Measurements from ENCODE around the gene MAP2K4. TPM values are rescaled to one million over a fixed set of nuclear protein-coding genes. Genes with fewer than 3 reads are reported as not detected.

Gene MAP2K4
- total and polyA plus RNA-seq, 2 donors (not counting 1 experiment from before 2014, with no cell fraction given), result 6.2 to 44.8 TPM

GRCh38 chr17:12127177-12127576 is 106.5 kb downstream of the MAP2K4 start:
- TF ChIP-seq CTCF (IDR thresholded peaks at IDR 0.05), result no peak
- no peak for TF ChIP-seq EZH2 (IDR thresholded peaks at IDR 0.05; ENCODE audit: borderline replicate concordance, insufficient read depth, low read depth, low read length, poor library complexity, severe bottlenecking)
- Histone ChIP-seq H3K4me3 (ENCODE audit: control extremely low read depth in 1 of 5, extremely low read depth in 1 of 5, insufficient read depth in 1 of 5, low read depth in 2 of 5, low read length in 4 of 5) (no peak overlapping the region), H3K4me1 (ENCODE audit: control insufficient read depth in 2 of 2, insufficient read depth in 2 of 2, low read length in 2 of 2) (no peaks in the 10 kb centered on the region), H3K27me3 (replicated peaks in 1 of 4; ENCODE audit: control extremely low read depth in 1 of 4, control insufficient read depth in 3 of 4, insufficient read depth in 4 of 4, low read length in 3 of 4) (no peaks in the 10 kb centered on the region), H4K20me1 (ENCODE audit: control insufficient read depth, insufficient read depth, low read length, poor library complexity, severe bottlenecking) (no peaks in the 10 kb centered on the region), H3K36me3 (replicated peaks in 1 of 2; ENCODE audit: control extremely low read depth in 1 of 2, control insufficient read depth in 1 of 2, extremely low read depth in 1 of 2, insufficient read depth in 2 of 2, low read length in 1 of 2) (peaks cover 7 to 54% of the 10 kb centered on the region in 2 experiments), H3K27ac (ENCODE audit: low read length in 2 of 2) (no peak overlapping the region), H3K9ac (ENCODE audit: low read length) (no peak overlapping the region), H3K79me2 (ENCODE audit: control insufficient read depth, insufficient read depth, low read length) (no peaks in the 10 kb centered on the region), H3K9me3 (ENCODE audit: control extremely low read depth in 1 of 3, control insufficient read depth in 2 of 3, insufficient read depth in 1 of 3, low read length in 2 of 3) (no peaks in the 10 kb centered on the region), H3K4me2 (replicated peaks; ENCODE audit: low read depth, low read length, poor library complexity, severe bottlenecking) (no peak overlapping the region), H2AFZ (ENCODE audit: insufficient read depth, low read depth, low read length, poor library complexity, severe bottlenecking) (no peak overlapping the region)
- ATAC-seq (ENCODE audit: low read depth) (no peak), DNase-seq (no peak)
- ChIA-PET POLR2A (no interaction called here), CTCF (no interaction called here)
- 100% methylated on average over 1 of the region's 2 CpGs for WGBS (ENCODE audit: insufficient coverage)
- Mint-ChIP-seq H3K27ac (no peak overlapping the region), H3K27me3 (no peaks in the 10 kb centered on the region), H3K4me1 (no peaks in the 10 kb centered on the region), H3K4me3 (no peak overlapping the region), H3K9me3 (ENCODE audit: insufficient read depth) (peaks cover 4% of the 10 kb centered on the region)
- intact Hi-C loops (cut with micrococcal nuclease), result no loop called here

- no peaks in the 10 kb centered on the region for H3K27me3 Mint-ChIP-seq
- H3K79me2 ChIP-seq (ENCODE audit: control insufficient read depth, insufficient read depth, low read length), result no peaks in the 10 kb centered on the region
- no peak overlapping the region for H3K27ac Mint-ChIP-seq
- H3K4me1 Mint-ChIP-seq, result no peaks in the 10 kb centered on the region
- intact Hi-C loops (cut with micrococcal nuclease), result no loop called here
- H3K4me1 ChIP-seq (ENCODE audit: control insufficient read depth in 2 of 2, insufficient read depth in 2 of 2, low read length in 2 of 2), result no peaks in the 10 kb centered on the region
- peaks cover 7 to 54% of the 10 kb centered on the region in 2 experiments for H3K36me3 ChIP-seq (replicated peaks in 1 of 2; ENCODE audit: control extremely low read depth in 1 of 2, control insufficient read depth in 1 of 2, extremely low read depth in 1 of 2, insufficient read depth in 2 of 2, low read length in 1 of 2)
- no peak overlapping the region for H2AFZ ChIP-seq (ENCODE audit: insufficient read depth, low read depth, low read length, poor library complexity, severe bottlenecking)
- H4K20me1 ChIP-seq (ENCODE audit: control insufficient read depth, insufficient read depth, low read length, poor library complexity, severe bottlenecking), result no peaks in the 10 kb centered on the region
- ATAC-seq (ENCODE audit: low read depth) (no peak), DNase-seq (no peak)
- peaks cover 4% of the 10 kb centered on the region for H3K9me3 Mint-ChIP-seq (ENCODE audit: insufficient read depth)
- H3K4me3 Mint-ChIP-seq, result no peak overlapping the region
- no peak overlapping the region for H3K4me2 ChIP-seq (replicated peaks; ENCODE audit: low read depth, low read length, poor library complexity, severe bottlenecking)
- H3K9me3 ChIP-seq (ENCODE audit: control extremely low read depth in 1 of 3, control insufficient read depth in 2 of 3, insufficient read depth in 1 of 3, low read length in 2 of 3), result no peaks in the 10 kb centered on the region
- no peak for TF ChIP-seq EZH2 (IDR thresholded peaks at IDR 0.05; ENCODE audit: borderline replicate concordance, insufficient read depth, low read depth, low read length, poor library complexity, severe bottlenecking)
- H3K27ac ChIP-seq (ENCODE audit: low read length in 2 of 2), result no peak overlapping the region
- no peaks in the 10 kb centered on the region for H3K27me3 ChIP-seq (replicated peaks in 1 of 4; ENCODE audit: control extremely low read depth in 1 of 4, control insufficient read depth in 3 of 4, insufficient read depth in 4 of 4, low read length in 3 of 4)
- POLR2A ChIA-PET, result no interaction called here
- H3K4me3 ChIP-seq (ENCODE audit: control extremely low read depth in 1 of 5, extremely low read depth in 1 of 5, insufficient read depth in 1 of 5, low read depth in 2 of 5, low read length in 4 of 5), result no peak overlapping the region
- CTCF ChIA-PET, result no interaction called here
- no CpG with 5 or more reads among the region's 2 CpGs for WGBS (ENCODE audit: insufficient coverage)
- no peak overlapping the region for H3K9ac ChIP-seq (ENCODE audit: low read length)
Measured at GRCh38 chr17:12127667-12128066, 107.0 kb downstream of the MAP2K4 start.

Measured in B cell (primary cell).